Ovary (tissue), 9 donors: ENCODE results near the gene MARCHF4. TPM values are rescaled to one million over a fixed set of nuclear protein-coding genes. Genes with fewer than 3 reads are reported as not detected.

Source experiments
- DNase-seq, 5 donors: peaks; one replicate each; pipeline ENCODE4 v3.0.0-alpha.2; 2019 to 2020
- H3K27ac ChIP-seq, 2 donors: fragments of 200-600 bp; one replicate each; pipeline versions ENCODE4 v1.5.1 to v1.8.0; 2019 to 2022
- H3K27me3 ChIP-seq: fragments of 200-600 bp; one replicate; pipeline ENCODE4 v1.8.0; 2022
- H3K36me3 ChIP-seq: fragments of 200-600 bp; sonication (generic); one replicate; pipeline ENCODE4 v1.5.1; 2019
- H3K4me1 ChIP-seq: one replicate; pipeline ENCODE4 v1.8.1; 2013; ENCODE audit warnings: mild to moderate bottlenecking, moderate library complexity; ENCODE audit not compliant: insufficient read depth
- H3K4me3 ChIP-seq: fragments of 200-600 bp; sonication (generic); one replicate; pipeline ENCODE4 v1.5.1; 2017
- H3K9me3 ChIP-seq, 2 donors: fragments of 200-600 bp in 1 of 2; sonication (generic) in 1 of 2; one replicate each; pipeline versions ENCODE4 v1.5.1 to v1.8.1; 2013 to 2019; ENCODE audit warnings: mild to moderate bottlenecking in 1 of 2, moderate library complexity in 1 of 2
- CTCF ChIP-seq, 3 donors: fragments of 450-650 bp in 2 of 3; fragments of 200-600 bp in 1 of 3; IDR thresholded peaks; one replicate each; pipeline versions ENCODE4 v1.5.1 to v1.8.0; 2016 to 2022; ENCODE audit warnings: antibody characterized with exemption in 3 of 3, mild to moderate bottlenecking in 1 of 3
- EP300 ChIP-seq: sonication (generic); formaldehyde crosslinking; IDR thresholded peaks from one replicate; pipeline ENCODE4 v1.6.1; 2017; ENCODE audit warnings: antibody characterized with exemption
- POLR2A ChIP-seq: fragments of 450-650 bp; IDR thresholded peaks from one replicate; pipeline ENCODE4 v1.6.1; 2017; ENCODE audit warnings: antibody characterized with exemption, mild to moderate bottlenecking, moderate library complexity
- WGBS, 3 donors: extraction: QIAGEN DNeasy Blood & Tissue Kit in 1 of 3; methylation state at CpG; one replicate each; pipeline versions ENCODE4 v1.1.5 to v1.1.7; 2013 to 2017; 5-methylcytosine and 5-hydroxymethylcytosine counted together
- intact Hi-C, 4 donors: fragments of 100-400 bp; cut with DNase I; formaldehyde crosslinking; loops; one replicate each; pipeline versions ENCODE4 v1.11.0 to v1.15.1; 2022 to 2023
- polyA plus RNA-seq, 2 donors: library from polyadenylated mRNA; stranded (reverse); fragments of 200-250 nt in 1 of 2; fragments of 350-450 nt in 1 of 2; fragmentation: Illumina TruSeq in 1 of 2; extraction: RNeasy Lipid Tissue Mini Kit (QIAGEN cat#74804) in 1 of 2; gene quantifications; one replicate each; pipeline ENCODE4 v1.2.3, GENCODE V29; 2013 to 2014
- total RNA-seq, 7 donors: library from RNA; depleted of rRNA in 2 of 7; stranded (reverse); fragments of >200 nt in 2 of 7; fragmentation: NEBNext Ultra II Directional in 3 of 7; extraction: Animal tissue kit (Norgen Biotek cat#: 25700) in 3 of 7; gene quantifications; one replicate each; pipeline versions ENCODE4 v1.1.0 to v1.2.4, GENCODE V29; 2016 to 2023
- donor health status: DM: no; HTN: no; CAD: no; lungs with moderate emphysema.
- donor health status: DM: no; HTN: no; CAD: no.
- donor health status: Bipolar disorder and iron deficiency.
- donor health status: DM: yes; HTN: yes; CAD: no.
- donor health status: DM: no; HTN: no; CAD: no.
- donor health status: DM: yes; HTN: yes; CAD: no.

MARCHF4 gene
- total and polyA plus RNA-seq, 9 donors, result 0.01 to 0.10 (median 0.05) TPM; not detected in 5

GRCh38 chr2:216351172-216351925 is 20.9 kb downstream of the MARCHF4 start:
- Histone ChIP-seq H3K36me3 (no peaks in the 10 kb centered on the region), H3K4me3 (no peak overlapping the region), H3K4me1 (no peaks in the 10 kb centered on the region), H3K27me3 (no peaks in the 10 kb centered on the region), H3K27ac (no peak overlapping the region), H3K9me3 (no peaks in the 10 kb centered on the region)
- WGBS, 3 donors, result 71 to 76% (median 74%) methylated on average over 5 of the region's 5 CpGs
- intact Hi-C loops, result no loop called here
- no peak for DNase-seq
- no peak for TF ChIP-seq EP300
- TF ChIP-seq CTCF (IDR thresholded peaks at IDR 0.05), result no peak
- no peak for TF ChIP-seq POLR2A

GRCh38 chr2:216350214-216350791 is 22.0 kb downstream of the MARCHF4 start:
- DNase-seq, result no peak
- TF ChIP-seq POLR2A (no peak), CTCF (IDR thresholded peaks at IDR 0.05) (no peak), EP300 (no peak)
- H3K27me3 ChIP-seq, result no peaks in the 10 kb centered on the region
- H3K4me1 ChIP-seq, result no peaks in the 10 kb centered on the region
- no peaks in the 10 kb centered on the region for H3K36me3 ChIP-seq
- no peak overlapping the region for H3K27ac ChIP-seq
- intact Hi-C loops, result no loop called here
- no peaks in the 10 kb centered on the region for H3K9me3 ChIP-seq
- H3K4me3 ChIP-seq, result no peak overlapping the region
- WGBS, 3 donors, result 88 to 96% (median 95%) methylated on average over 3 of the region's 3 CpGs

- TF ChIP-seq POLR2A (no peak), EP300 (no peak), CTCF (IDR thresholded peaks at IDR 0.05) (no peak)
- no peaks in the 10 kb centered on the region for H3K27me3 ChIP-seq
- DNase-seq, result no peak
- no peak overlapping the region for H3K4me3 ChIP-seq
- 79 to 89% (median 88%) methylated on average over 3 of the region's 3 CpGs for WGBS, 3 donors
- H3K27ac ChIP-seq, result no peak overlapping the region
- intact Hi-C loops, result no loop called here
- no peaks in the 10 kb centered on the region for H3K4me1 ChIP-seq
- no peaks in the 10 kb centered on the region for H3K36me3 ChIP-seq
- H3K9me3 ChIP-seq, result no peaks in the 10 kb centered on the region
Observed at GRCh38 chr2:216349366-216349765, 22.9 kb downstream of the MARCHF4 start.

GRCh38 chr2:216348756-216349308 is 23.5 kb downstream of the MARCHF4 start:
- intact Hi-C loops, result no loop called here
- Histone ChIP-seq H3K9me3 (no peaks in the 10 kb centered on the region), H3K4me1 (no peaks in the 10 kb centered on the region), H3K36me3 (no peaks in the 10 kb centered on the region), H3K4me3 (no peak overlapping the region), H3K27me3 (no peaks in the 10 kb centered on the region), H3K27ac (no peak overlapping the region)
- WGBS, 3 donors, result 47 to 79% (median 67%) methylated on average over 3 of the region's 3 CpGs
- DNase-seq, result no peak
- TF ChIP-seq CTCF (IDR thresholded peaks at IDR 0.05), result no peak
- TF ChIP-seq POLR2A, result no peak
- TF ChIP-seq EP300, result no peak
